UCSD-AML1 (cell line): ENCODE results near the gene PKNOX2.

ENCODE experiments used
- DNase-seq: peaks from one replicate; lab custom pipeline; 2025; ENCODE audit not compliant: unreplicated experiment; lab: John Stamatoyannopoulos, UW

PKNOX2 gene

GRCh38 chr11:125332821-125333220 is 168.3 kb downstream of the PKNOX2 start:
- no peak for DNase-seq

- DNase-seq, result no peak
Measured at GRCh38 chr11:125333354-125334073, 169.0 kb downstream of the PKNOX2 start.

- no peak for DNase-seq
Measured at GRCh38 chr11:125335106-125335505, 170.6 kb downstream of the PKNOX2 start.

- DNase-seq, result no peak
Measured at GRCh38 chr11:125337836-125338834, 173.6 kb downstream of the PKNOX2 start.

- no peak for DNase-seq
Measured at GRCh38 chr11:125338886-125339811, 174.6 kb downstream of the PKNOX2 start.

- DNase-seq, result no peak
Measured at GRCh38 chr11:125341676-125342075, 177.1 kb downstream of the PKNOX2 start.

GRCh38 chr11:125342281-125342930 is 177.9 kb downstream of the PKNOX2 start:
- no peak for DNase-seq

GRCh38 chr11:125343086-125343717 is 178.7 kb downstream of the PKNOX2 start:
- DNase-seq, result no peak

- DNase-seq, result no peak
Measured at GRCh38 chr11:125343718-125344131, 179.2 kb downstream of the PKNOX2 start.

GRCh38 chr11:125344846-125345420 is 180.4 kb downstream of the PKNOX2 start:
- no peak for DNase-seq

- DNase-seq, result peak; percentile 35
Measured at GRCh38 chr11:125345421-125346178, 181.0 kb downstream of the PKNOX2 start.

GRCh38 chr11:125346179-125346530 is 181.6 kb downstream of the PKNOX2 start:
- no peak for DNase-seq

GRCh38 chr11:125346565-125347260 is 182.2 kb downstream of the PKNOX2 start:
- DNase-seq, result no peak

- DNase-seq, result no peak
Measured at GRCh38 chr11:125347261-125347585, 182.7 kb downstream of the PKNOX2 start.

- no peak for DNase-seq
Measured at GRCh38 chr11:125348141-125348651, 183.6 kb downstream of the PKNOX2 start.

- DNase-seq, result peak; percentile 18
Measured at GRCh38 chr11:125348674-125349309, 184.2 kb downstream of the PKNOX2 start.

GRCh38 chr11:125350206-125351032 is 185.9 kb downstream of the PKNOX2 start:
- no peak for DNase-seq
